Aorta (tissue), 5 donors: ENCODE results near the gene COX6A2. TPM values are rescaled to one million over a fixed set of nuclear protein-coding genes. Genes with fewer than 3 reads are reported as not detected.
A peak's percentile ranks its signal among the peaks of the same experiment; 100 is the strongest.
"Not testable (repeated sequence)": the region's sequence is repeated elsewhere in the genome, so short reads cannot be mapped to it uniquely, and the experiment has no call there.

ENCODE experiments used
- ATAC-seq: fragments of 200-7000 bp; cut with Tn5 transposase; one replicate; pipeline ENCODE4 v1.9.1; 2022; ENCODE audit warnings: moderate library complexity; ENCODE audit not compliant: low FRiP score
- DNase-seq, 2 donors: peaks; one replicate each; pipeline ENCODE4 v3.0.0-alpha.2; 2020
- H3K27ac ChIP-seq, 2 donors: one replicate each; pipeline ENCODE4 v1.5.1; 2013; ENCODE audit warnings: low read length in 2 of 2, mild to moderate bottlenecking in 2 of 2, moderate library complexity in 2 of 2, control low read depth in 1 of 2, inconsistent platforms in 1 of 2, low read depth in 1 of 2
- H3K27me3 ChIP-seq, 2 donors: one replicate each; pipeline ENCODE4 v1.6.1; 2013; ENCODE audit warnings: control low read depth in 1 of 2, low read length in 1 of 2, mild to moderate bottlenecking in 1 of 2, moderate library complexity in 1 of 2; ENCODE audit not compliant: insufficient read depth in 2 of 2, control insufficient read depth in 1 of 2
- H3K36me3 ChIP-seq, 2 donors: one replicate each; pipeline ENCODE4 v1.6.1; 2013; ENCODE audit warnings: control low read depth in 1 of 2, low read length in 1 of 2, mild to moderate bottlenecking in 1 of 2; ENCODE audit not compliant: insufficient read depth in 2 of 2, control insufficient read depth in 1 of 2
- H3K4me1 ChIP-seq, 2 donors: one replicate each; pipeline ENCODE4 v1.6.1; 2013; ENCODE audit warnings: low read length in 2 of 2, control low read depth in 1 of 2, mild to moderate bottlenecking in 1 of 2, moderate library complexity in 1 of 2; ENCODE audit not compliant: insufficient read depth in 2 of 2, control insufficient read depth in 1 of 2
- H3K4me3 ChIP-seq, 2 donors: one replicate each; pipeline ENCODE4 v1.5.1; 2013; ENCODE audit warnings: low read length in 2 of 2, control low read depth in 1 of 2, mild to moderate bottlenecking in 1 of 2
- H3K9me3 ChIP-seq: one replicate; pipeline ENCODE4 v1.6.1; 2013; ENCODE audit warnings: mild to moderate bottlenecking, low read length; ENCODE audit not compliant: control insufficient read depth
- WGBS, 2 donors: extraction: QIAGEN DNeasy Blood & Tissue Kit; methylation state at CpG; one replicate each; pipeline ENCODE4 v1.1.7; 2013; 5-methylcytosine and 5-hydroxymethylcytosine counted together
- intact Hi-C, 2 donors: fragments of 100-400 bp; cut with DNase I; formaldehyde crosslinking; loops; one replicate each; pipeline versions ENCODE4 v1.14.2 to v1.15.0; 2022
- polyA plus RNA-seq, 2 donors: library from polyadenylated mRNA; stranded (reverse); fragments of 200-250 nt; gene quantifications; one replicate each; pipeline ENCODE4 v1.2.3, GENCODE V29; 2013
- total RNA-seq, 2 donors: library from RNA; stranded (reverse); fragmentation: NEBNext Ultra II Directional; extraction: Animal tissue kit (Norgen Biotek cat#: 25700); gene quantifications; one replicate each; pipeline ENCODE4 v1.2.1, GENCODE V29; 2021
- donor health status: healthy with polysubstance abuse.
- donor health status: Bipolar disorder and iron deficiency.
- donor health status: DM: no; HTN: no; CAD: no.
- donor health status: DM: no; HTN: no; CAD: no.
- donor health status: DM: yes; HTN: yes; CAD: no.

COX6A2 gene
- total and polyA plus RNA-seq, 4 donors: 3.0 to 10.6 TPM; not detected in 2

DNA sequence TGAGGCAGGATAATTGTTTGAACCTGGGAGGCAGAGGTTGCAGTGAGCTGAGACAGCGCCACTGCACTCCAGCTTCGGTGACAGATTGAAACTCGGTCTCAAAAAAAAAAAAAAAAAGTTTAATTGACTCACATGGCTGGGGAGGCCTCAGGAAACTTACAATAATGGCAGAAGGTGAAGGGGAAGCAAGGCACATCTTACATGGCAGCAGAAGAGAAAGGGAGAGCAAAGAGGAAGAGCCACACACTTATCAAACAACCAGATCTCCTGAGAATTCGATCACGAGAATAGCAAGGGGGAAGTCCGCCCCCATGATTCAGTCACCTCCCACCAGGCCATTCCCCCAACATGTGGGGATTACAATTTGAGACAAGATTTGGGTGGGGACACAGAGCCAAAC, 17.8 kb upstream of the COX6A2 start:
- intact Hi-C loops: loop anchor here (10.0 kb wide), 1 partner anchor 261 kb away; the partner anchor contains the start of gene FUS (in 2 of the 2)
- WGBS, 2 donors: 78 to 84% methylated on average over 6 of the region's 6 CpGs

DNA sequence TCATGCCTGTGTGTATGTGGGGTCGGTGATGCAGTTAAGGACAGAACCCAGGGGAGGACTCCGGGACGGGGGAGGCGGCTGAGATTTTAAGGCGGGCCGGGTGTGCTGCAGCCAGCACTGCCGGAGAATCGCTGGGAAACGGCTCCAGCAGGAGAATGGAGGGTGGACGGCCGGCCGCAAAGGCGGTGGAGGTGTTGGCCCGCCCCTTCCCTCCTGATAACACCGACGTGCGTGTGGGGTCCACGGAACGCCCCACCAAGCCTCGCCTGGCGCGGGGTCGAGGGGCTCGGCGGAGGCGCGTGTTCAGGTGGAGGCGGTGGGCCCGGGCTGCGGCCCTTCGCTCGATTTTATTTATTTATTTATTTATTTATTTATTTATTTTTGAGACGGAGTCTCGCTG, 13.8 kb upstream of the COX6A2 start:
- Histone ChIP-seq H3K9me3 (no peaks in the 10 kb centered on the region), H3K27ac (no peak overlapping the region), H3K4me1 (no peaks in the 10 kb centered on the region), H3K27me3 (no peaks in the 10 kb centered on the region), H3K36me3 (no peaks in the 10 kb centered on the region), H3K4me3 (no peak overlapping the region)
- WGBS, 2 donors: 62 to 68% methylated on average over 29 to 34 of the region's 34 CpGs
- peak in 1 of 2 donors; percentile 77 for DNase-seq
- intact Hi-C loops: loop anchor here (2.0 to 10.0 kb wide), 2 partner anchors 257 to 457 kb away; partner anchors contain the start of genes FUS (in 2 of the 2) and HSD3B7 (in 1 of the 2)
- no peak for ATAC-seq

More for the DNA sequence above, 17.8 kb upstream of the COX6A2 start:
- H3K27ac ChIP-seq, DNase-seq, ATAC-seq, H3K4me3 ChIP-seq, H3K4me1 ChIP-seq, H3K36me3 ChIP-seq, H3K9me3 ChIP-seq, H3K27me3 ChIP-seq: not testable (repeated sequence)

DNA sequence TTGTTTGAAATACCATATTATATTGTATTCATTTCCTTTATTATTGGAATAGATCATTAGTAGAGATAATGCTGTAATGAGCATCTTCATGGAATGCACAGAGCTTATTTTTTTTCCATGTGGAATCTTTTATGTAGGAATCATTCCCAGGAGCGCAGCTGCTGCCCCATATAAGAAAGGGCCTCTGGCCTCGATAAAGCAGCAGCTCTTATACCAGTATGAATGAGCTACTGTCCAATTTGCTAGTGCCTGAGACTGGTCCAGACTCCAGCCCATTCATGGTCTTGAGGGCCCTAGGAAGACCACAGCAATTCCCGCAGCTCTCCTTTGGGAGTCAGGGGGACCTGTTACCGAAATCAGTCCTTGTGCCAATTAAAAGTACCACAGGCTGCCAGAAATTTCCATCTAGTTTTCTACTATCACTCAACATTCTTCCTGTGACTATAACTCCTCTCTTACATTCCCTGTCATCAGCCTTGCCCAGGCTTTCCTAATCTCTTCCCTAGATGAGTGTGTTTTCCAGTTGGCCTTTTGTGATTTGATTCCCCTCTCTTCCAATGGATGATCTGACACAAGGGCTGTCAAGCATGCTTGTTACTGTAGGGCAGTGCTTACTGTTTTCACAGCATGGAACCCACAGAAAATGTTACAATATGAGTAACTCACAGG, 12.5 kb upstream of the COX6A2 start:
- no peak overlapping the region for H3K4me3 ChIP-seq
- H3K4me1 ChIP-seq: no peaks in the 10 kb centered on the region
- intact Hi-C loops: loop anchor here (10.0 kb wide), 1 partner anchor 256 kb away; the partner anchor contains the start of gene FUS (in 2 of the 2)
- ATAC-seq (no peak), DNase-seq (no peak)
- no peaks in the 10 kb centered on the region for H3K9me3 ChIP-seq
- no peak overlapping the region for H3K27ac ChIP-seq
- H3K36me3 ChIP-seq: no peaks in the 10 kb centered on the region
- WGBS, 2 donors: 38 to 49% methylated on average over 4 of the region's 4 CpGs
- H3K27me3 ChIP-seq: no peaks in the 10 kb centered on the region

GRCh38 chr16:31439519-31439918, 11.4 kb upstream of the COX6A2 start:
- 74 to 75% methylated on average over 3 of the region's 3 CpGs for WGBS, 2 donors
- Histone ChIP-seq H3K27ac (no peak overlapping the region), H3K4me3 (no peak overlapping the region), H3K36me3 (no peaks in the 10 kb centered on the region), H3K4me1 (no peaks in the 10 kb centered on the region), H3K27me3 (no peaks in the 10 kb centered on the region), H3K9me3 (no peaks in the 10 kb centered on the region)
- ATAC-seq (no peak), DNase-seq (peak in 1 of 2 donors; percentile 2)
- intact Hi-C loops: no loop called here

- H3K4me3 ChIP-seq, H3K9me3 ChIP-seq, H3K4me1 ChIP-seq, H3K27me3 ChIP-seq, H3K27ac ChIP-seq, ATAC-seq, DNase-seq, intact Hi-C loops, H3K36me3 ChIP-seq: not testable (repeated sequence)
- WGBS, 2 donors: 58 to 59% methylated on average over 3 of the region's 4 CpGs
These were observed 10.9 kb upstream of the COX6A2 start for GRCh38 chr16:31439023-31439422.

DNA sequence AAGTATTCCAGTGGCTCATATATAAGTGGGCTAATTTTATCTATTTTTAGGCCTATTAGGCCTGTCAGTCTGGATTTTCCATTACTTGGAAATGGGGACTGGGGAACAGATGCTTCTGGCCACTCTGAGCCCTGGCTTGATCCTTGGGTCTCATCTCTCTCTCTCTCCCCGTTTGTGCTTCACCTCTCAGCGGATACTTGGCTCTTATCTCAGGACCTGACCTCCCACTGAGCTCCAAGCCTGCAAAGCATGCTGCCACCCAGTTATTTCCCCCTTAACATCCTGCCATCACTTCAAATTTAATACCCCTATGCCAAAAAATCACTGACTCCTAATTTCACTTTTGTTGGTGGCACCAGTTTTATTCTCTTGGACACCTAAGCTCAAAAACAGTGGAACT, 10.3 kb upstream of the COX6A2 start:
- Histone ChIP-seq H3K36me3 (no peaks in the 10 kb centered on the region), H3K4me3 (no peak overlapping the region), H3K9me3 (no peaks in the 10 kb centered on the region), H3K27me3 (no peaks in the 10 kb centered on the region), H3K4me1 (no peaks in the 10 kb centered on the region), H3K27ac (no peak overlapping the region)
- intact Hi-C loops: no loop called here
- DNase-seq (no peak), ATAC-seq (no peak)
- 66 to 72% methylated on average over 2 of the region's 2 CpGs for WGBS, 2 donors

GRCh38 chr16:31436221-31437045, 8.3 kb upstream of the COX6A2 start:
- H3K27ac ChIP-seq: no peak overlapping the region

DNA sequence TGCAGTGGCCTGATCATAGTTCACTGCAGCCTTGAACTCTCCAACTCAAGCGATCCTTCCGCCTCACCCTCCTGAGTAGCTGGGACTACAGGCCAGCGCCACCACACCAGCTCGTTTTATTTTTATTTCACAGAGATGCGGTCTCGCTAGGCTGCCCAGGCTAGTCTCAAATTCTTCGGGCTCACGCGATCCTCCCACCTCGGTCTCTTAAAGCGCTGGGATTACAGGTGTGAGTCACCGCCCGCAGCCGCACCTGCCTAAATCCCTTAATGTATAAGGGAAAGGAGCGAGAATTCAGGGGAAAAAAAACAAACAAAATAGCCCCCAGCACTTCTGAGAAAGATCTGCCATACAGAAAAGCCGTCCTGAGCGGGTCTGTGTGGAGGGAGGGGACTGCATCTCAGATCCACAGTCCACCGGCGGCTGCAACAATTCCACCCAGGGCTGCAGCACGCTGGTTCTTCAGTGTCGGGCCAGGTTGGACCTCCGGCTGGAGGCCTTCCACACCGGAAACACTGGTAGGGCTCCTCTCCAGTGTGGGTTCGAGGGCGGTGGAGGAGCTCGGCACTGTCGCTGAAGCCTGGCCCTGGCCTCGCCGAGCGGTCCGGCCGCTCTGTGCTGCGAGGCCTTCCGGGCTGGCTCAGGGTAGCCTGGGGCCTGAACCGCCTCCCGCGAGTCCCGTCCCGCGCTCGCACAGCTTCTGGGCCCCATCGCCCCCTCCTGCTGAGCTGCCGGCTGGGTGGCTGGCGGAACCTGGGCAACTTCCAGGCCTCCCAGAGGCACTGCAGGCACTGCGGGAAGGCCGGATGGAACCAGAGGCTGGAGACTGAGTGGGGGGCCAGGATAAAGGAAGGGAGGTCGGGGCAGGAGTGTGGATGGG, 7.4 kb upstream of the COX6A2 start:
- ATAC-seq (peak; percentile 37), DNase-seq (peak in 1 of 2 donors; percentile 33)
- Histone ChIP-seq H3K4me3 (no peak overlapping the region), H3K4me1 (no peaks in the 10 kb centered on the region), H3K27me3 (no peaks in the 10 kb centered on the region), H3K27ac (no peak overlapping the region), H3K9me3 (no peaks in the 10 kb centered on the region), H3K36me3 (no peaks in the 10 kb centered on the region)
- 93% methylated on average over 46 to 47 of the region's 47 CpGs for WGBS, 2 donors
- intact Hi-C loops: no loop called here

More at GRCh38 chr16:31436221-31437045, 8.3 kb upstream of the COX6A2 start:
- Histone ChIP-seq H3K4me3 (no peak overlapping the region), H3K27me3 (no peaks in the 10 kb centered on the region), H3K36me3 (no peaks in the 10 kb centered on the region), H3K4me1 (no peaks in the 10 kb centered on the region), H3K9me3 (no peaks in the 10 kb centered on the region)
- intact Hi-C loops: no loop called here
- 93 to 94% methylated on average over 41 to 44 of the region's 44 CpGs for WGBS, 2 donors
- DNase-seq (peak in 1 of 2 donors; percentile 39), ATAC-seq (peak; percentile 37)
